Choroid plexus epithelial cell (primary cell): ENCODE measurements around the gene EEPD1.
"Not testable (repeated sequence)": the region's sequence is repeated elsewhere in the genome, so short reads cannot be mapped to it uniquely, and the experiment has no call there.

ENCODE experiments used
- DNase-seq: peaks from one replicate; pipeline ENCODE4 v3.0.0-alpha.2; 2010; ENCODE audit warnings: low read depth
- H3K4me3 ChIP-seq: 2 replicates; pipeline ENCODE4 v1.5.1; 2011; ENCODE audit warnings: low read depth, mild to moderate bottlenecking, control low read depth, low read length, moderate library complexity
- CTCF ChIP-seq: conservative IDR thresholded peaks from 2 replicates; pipeline ENCODE4 v1.5.1; 2011; ENCODE audit warnings: low read depth, mild to moderate bottlenecking, control low read depth, inconsistent platforms, low read length, moderate library complexity

EEPD1 gene

GRCh38 chr7:36119005-36119706 is 33.9 kb upstream of the EEPD1 start:
- no peak for TF ChIP-seq CTCF
- peak; percentile 99 for DNase-seq
- no peak overlapping the region for H3K4me3 ChIP-seq

- H3K4me3 ChIP-seq, DNase-seq: not testable (repeated sequence)
These were observed 32.9 kb upstream of the EEPD1 start for GRCh38 chr7:36119983-36120646.

- H3K4me3 ChIP-seq, DNase-seq: not testable (repeated sequence)
These were observed 27.4 kb upstream of the EEPD1 start for GRCh38 chr7:36125630-36126029.

GRCh38 chr7:36127075-36127740 is 25.8 kb upstream of the EEPD1 start:
- TF ChIP-seq CTCF, result no peak
- H3K4me3 ChIP-seq, result no peak overlapping the region
- no peak for DNase-seq

GRCh38 chr7:36128448-36129047 is 24.5 kb upstream of the EEPD1 start:
- peak; percentile 59 for TF ChIP-seq CTCF
- peak overlapping the region; percentile 17 for H3K4me3 ChIP-seq
- DNase-seq, result peak; percentile 93

GRCh38 chr7:36129048-36129534 is 24.0 kb upstream of the EEPD1 start:
- no peak overlapping the region for H3K4me3 ChIP-seq
- peak; percentile 89 for DNase-seq
- no peak for TF ChIP-seq CTCF

GRCh38 chr7:36130236-36130945 is 22.7 kb upstream of the EEPD1 start:
- no peak overlapping the region for H3K4me3 ChIP-seq
- TF ChIP-seq CTCF, result no peak
- DNase-seq, result no peak
